Measurements from ENCODE around the gene PARD3.

- TF ChIP-seq, protein P1, sequence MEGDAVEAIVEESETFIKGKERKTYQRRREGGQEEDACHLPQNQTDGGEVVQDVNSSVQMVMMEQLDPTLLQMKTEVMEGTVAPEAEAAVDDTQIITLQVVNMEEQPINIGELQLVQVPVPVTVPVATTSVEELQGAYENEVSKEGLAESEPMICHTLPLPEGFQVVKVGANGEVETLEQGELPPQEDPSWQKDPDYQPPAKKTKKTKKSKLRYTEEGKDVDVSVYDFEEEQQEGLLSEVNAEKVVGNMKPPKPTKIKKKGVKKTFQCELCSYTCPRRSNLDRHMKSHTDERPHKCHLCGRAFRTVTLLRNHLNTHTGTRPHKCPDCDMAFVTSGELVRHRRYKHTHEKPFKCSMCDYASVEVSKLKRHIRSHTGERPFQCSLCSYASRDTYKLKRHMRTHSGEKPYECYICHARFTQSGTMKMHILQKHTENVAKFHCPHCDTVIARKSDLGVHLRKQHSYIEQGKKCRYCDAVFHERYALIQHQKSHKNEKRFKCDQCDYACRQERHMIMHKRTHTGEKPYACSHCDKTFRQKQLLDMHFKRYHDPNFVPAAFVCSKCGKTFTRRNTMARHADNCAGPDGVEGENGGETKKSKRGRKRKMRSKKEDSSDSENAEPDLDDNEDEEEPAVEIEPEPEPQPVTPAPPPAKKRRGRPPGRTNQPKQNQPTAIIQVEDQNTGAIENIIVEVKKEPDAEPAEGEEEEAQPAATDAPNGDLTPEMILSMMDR (IDR thresholded peaks at IDR 0.05; ENCODE audit: insufficient read depth, low read depth, low read length) = no peak
- no peak for TF ChIP-seq EZH2 (IDR thresholded peaks at IDR 0.05; ENCODE audit: insufficient read depth, low read length)
These were observed 16.4 kb downstream of the PARD3 start for GRCh38 chr10:34798654-34799053.

Measured in astrocyte (in vitro differentiated cells and primary cell).